Inflammatory macrophage (primary cell): ENCODE results near the gene CLTA.
"Not testable (repeated sequence)": the region's sequence is repeated elsewhere in the genome, so short reads cannot be mapped to it uniquely, and the experiment has no call there.

Experiments
- DNase-seq, 2 donors: peaks; one replicate each; pipeline ENCODE4 v3.0.0-alpha.2; 2020 to 2022

Gene CLTA

GRCh38 chr9:36191290-36191645 lies 547 bp downstream of the CLTA start:
- DNase-seq: peak; percentile 38 to 61

- DNase-seq: no peak
Measured at GRCh38 chr9:36191686-36192085, 965 bp downstream of the CLTA start.

- no peak for DNase-seq
Measured at GRCh38 chr9:36192196-36192595, 1.5 kb downstream of the CLTA start.

GRCh38 chr9:36193023-36193422 lies 2.3 kb downstream of the CLTA start:
- DNase-seq: no peak

GRCh38 chr9:36194326-36195000 lies 3.7 kb downstream of the CLTA start:
- DNase-seq: no peak

GRCh38 chr9:36204906-36205547 lies 14.3 kb downstream of the CLTA start:
- no peak for DNase-seq

- no peak for DNase-seq
Measured at GRCh38 chr9:36207016-36207415, 16.3 kb downstream of the CLTA start.

GRCh38 chr9:36207546-36208012 lies 16.9 kb downstream of the CLTA start:
- peak in 1 of 2 donors; percentile 22 for DNase-seq

- DNase-seq: no peak
Measured at GRCh38 chr9:36208521-36209253, 18.0 kb downstream of the CLTA start.

GRCh38 chr9:36210722-36211121 lies 20.0 kb downstream of the CLTA start:
- DNase-seq: no peak

GRCh38 chr9:36211510-36211909 lies 20.8 kb downstream of the CLTA start:
- DNase-seq: no peak

- DNase-seq: no peak
Measured at GRCh38 chr9:36213387-36213786, 22.7 kb downstream of the CLTA start.

GRCh38 chr9:36213989-36214388 lies 23.3 kb downstream of the CLTA start:
- DNase-seq: no peak

- DNase-seq: no peak
Measured at GRCh38 chr9:36214571-36214970, 23.9 kb downstream of the CLTA start.

- DNase-seq: no peak
Measured at GRCh38 chr9:36217256-36217968, 26.7 kb downstream of the CLTA start.

GRCh38 chr9:36218011-36218410 lies 27.3 kb downstream of the CLTA start:
- no peak for DNase-seq

- DNase-seq: peak in 1 of 2 donors; percentile 11
Measured at GRCh38 chr9:36218411-36218901, 27.7 kb downstream of the CLTA start.

GRCh38 chr9:36221667-36222066 lies 30.9 kb downstream of the CLTA start:
- no peak for DNase-seq

- DNase-seq: no peak
Measured at GRCh38 chr9:36222449-36222848, 31.7 kb downstream of the CLTA start.

GRCh38 chr9:36237230-36237629 lies 46.5 kb downstream of the CLTA start:
- DNase-seq: no peak

- not testable (repeated sequence) for DNase-seq
Measured at GRCh38 chr9:36239205-36239604, 48.5 kb downstream of the CLTA start.

- DNase-seq: not testable (repeated sequence)
Measured at GRCh38 chr9:36239675-36240074, 49.0 kb downstream of the CLTA start.

- DNase-seq: no peak
Measured at GRCh38 chr9:36245906-36246305, 55.2 kb downstream of the CLTA start.
